Stimulated activated CD4-positive, alpha-beta T cell treated with anti-CD3 and anti-CD28 coated beads, Interleukin-2, amount 100 ng/mL, for 48 hours (primary cell): ENCODE measurements around the gene DIO3.

ENCODE experiments used
- DNase-seq, 2 donors: peaks; one replicate each; pipeline ENCODE4 v3.0.0-alpha.2; 2020

Gene DIO3

GRCh38 chr14:101561145-101561896 lies at the start of gene DIO3:
Gene DIO3 (plus strand): TSS chr14:101561495.
- DNase-seq = no peak

GRCh38 chr14:101511620-101512375 lies 49.5 kb upstream of the DIO3 start:
- no peak for DNase-seq

DNA sequence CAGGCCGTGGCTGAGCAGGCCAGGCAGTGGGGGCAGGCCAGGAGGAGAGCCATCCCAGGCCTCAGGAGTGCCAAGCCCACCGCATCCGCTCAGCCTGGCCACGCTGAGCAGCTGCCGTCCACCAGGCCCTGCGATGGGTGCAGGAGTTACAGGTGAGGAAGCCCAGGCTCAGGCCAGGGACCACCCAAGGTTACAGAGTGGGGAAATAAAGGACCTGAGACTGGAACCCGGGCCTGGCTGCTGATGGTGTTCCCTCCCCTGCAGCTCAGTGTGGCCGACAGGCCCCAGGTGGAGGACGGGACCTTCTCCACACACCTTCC lies 49.0 kb upstream of the DIO3 start:
- no peak for DNase-seq

- no peak for DNase-seq
These were observed 47.2 kb upstream of the DIO3 start for GRCh38 chr14:101514136-101514535.

- DNase-seq = no peak
These were observed 44.9 kb upstream of the DIO3 start for GRCh38 chr14:101516401-101516800.

DNA sequence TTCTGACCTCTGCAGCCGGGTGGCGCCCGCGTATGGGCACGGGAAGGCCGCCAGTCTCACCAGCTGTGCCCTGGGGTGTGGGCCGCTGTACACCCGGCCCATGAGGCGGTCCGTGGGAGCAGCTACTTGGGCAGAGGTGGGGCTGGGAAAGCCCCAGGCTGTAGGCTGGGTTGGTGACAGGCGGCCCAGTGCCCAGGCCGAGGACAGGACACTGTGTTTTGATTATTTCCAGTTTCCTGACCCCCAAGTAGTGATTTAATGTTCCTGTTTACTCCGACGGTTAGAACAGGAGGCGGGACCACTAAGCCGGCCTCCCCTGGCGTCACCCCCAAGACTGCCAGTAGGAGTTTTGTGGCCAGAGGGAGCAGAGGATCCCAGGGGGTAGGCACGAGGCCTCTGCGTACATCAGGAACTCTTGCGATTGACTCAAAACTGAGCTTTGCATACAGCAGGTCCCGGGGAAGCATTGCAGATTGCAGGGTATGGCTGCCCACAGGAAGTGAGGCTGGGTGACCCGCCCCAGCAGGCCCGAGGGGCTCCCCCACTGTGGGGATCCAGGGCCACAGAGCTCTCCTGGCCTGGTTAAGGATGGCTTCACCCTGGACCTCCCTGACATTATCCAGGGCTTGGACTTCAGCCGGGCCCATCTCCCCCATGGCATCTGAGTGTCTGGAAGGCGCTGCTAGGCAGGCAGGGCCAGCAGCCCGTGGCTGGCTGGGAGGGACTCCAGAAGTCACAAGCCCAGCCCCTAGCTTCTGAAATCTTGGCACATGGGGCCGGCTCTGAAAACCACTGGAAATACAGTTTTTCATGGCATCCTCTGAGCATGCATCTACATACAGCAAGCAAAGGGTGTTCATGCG lies 42.5 kb upstream of the DIO3 start:
- no peak for DNase-seq

GRCh38 chr14:101520621-101521472 lies 40.4 kb upstream of the DIO3 start:
- DNase-seq = no peak

DNA sequence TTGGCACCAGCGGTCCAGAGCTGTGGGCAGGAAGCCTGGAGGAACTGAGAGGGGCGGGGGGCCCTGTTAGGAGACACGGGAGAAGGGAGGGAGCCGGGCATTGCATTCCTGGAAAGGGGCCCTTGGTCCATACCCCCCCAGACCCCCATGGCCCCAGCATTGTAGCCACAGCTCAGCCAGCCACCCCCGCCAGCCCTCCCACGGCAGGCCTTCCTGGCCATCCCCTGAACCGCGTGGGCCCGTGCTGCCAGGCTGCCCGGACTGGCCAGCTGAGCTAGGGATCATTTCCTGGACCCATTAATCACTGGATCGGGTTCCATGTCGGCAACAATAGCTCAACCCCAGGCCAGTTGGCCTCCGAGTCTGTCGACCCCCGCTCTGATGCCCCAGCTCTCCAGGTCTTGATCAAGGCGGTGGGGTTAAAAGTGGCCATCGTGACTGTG lies 39.8 kb upstream of the DIO3 start:
- DNase-seq = no peak

GRCh38 chr14:101521978-101522377 lies 39.3 kb upstream of the DIO3 start:
- DNase-seq = no peak

- DNase-seq = no peak
These were observed 35.4 kb upstream of the DIO3 start for GRCh38 chr14:101525640-101526527.

GRCh38 chr14:101527987-101528386 lies 33.3 kb upstream of the DIO3 start:
- no peak for DNase-seq

- no peak for DNase-seq
These were observed 32.2 kb upstream of the DIO3 start for GRCh38 chr14:101529079-101529478.

- DNase-seq = no peak
These were observed 27.1 kb upstream of the DIO3 start for GRCh38 chr14:101534198-101534597.

DNA sequence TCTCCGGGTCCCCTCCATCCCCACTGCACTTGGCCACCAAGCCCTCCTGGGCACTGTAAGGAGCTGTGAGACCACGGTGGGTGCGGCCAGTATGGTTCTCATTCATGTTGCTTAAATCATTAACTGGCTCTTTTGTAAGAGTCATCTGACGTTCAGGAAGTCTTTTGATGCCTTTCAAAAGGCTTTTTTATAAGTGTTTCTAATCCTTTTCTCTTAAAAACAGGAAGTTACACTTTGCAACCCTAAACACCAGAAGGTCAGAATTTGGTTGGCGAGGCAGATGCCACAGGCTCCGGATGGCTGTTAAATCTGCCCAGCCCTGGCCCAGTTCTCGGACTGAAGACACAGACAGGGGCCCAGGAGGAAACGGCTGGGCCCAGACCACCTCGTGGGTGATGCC lies 26.1 kb upstream of the DIO3 start:
- DNase-seq = no peak

DNA sequence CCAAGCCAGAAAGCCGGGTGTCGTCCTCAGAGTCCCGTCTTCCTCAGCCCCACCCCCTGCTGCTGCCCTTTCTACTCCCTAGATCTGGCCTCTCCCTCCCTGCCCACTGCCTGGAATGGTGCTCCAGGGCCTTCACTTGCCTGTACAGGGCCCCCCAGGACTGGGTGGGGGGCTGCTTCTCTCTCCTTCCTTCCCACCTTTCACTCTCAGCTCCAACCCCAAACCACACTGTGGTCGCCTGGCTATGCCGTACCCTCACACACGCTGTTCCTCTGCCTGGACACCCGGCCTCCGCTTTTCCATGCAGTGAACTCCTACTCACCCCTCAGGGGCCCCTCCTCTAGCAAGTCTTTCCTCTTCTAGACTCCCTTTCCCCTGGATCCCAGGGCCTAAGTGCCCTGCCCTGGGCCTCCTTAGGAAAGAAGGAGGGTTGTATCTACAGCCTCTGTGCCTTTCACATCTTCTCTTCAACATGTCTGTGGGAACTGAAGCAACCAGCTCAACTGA lies 25.5 kb upstream of the DIO3 start:
- DNase-seq = no peak

DNA sequence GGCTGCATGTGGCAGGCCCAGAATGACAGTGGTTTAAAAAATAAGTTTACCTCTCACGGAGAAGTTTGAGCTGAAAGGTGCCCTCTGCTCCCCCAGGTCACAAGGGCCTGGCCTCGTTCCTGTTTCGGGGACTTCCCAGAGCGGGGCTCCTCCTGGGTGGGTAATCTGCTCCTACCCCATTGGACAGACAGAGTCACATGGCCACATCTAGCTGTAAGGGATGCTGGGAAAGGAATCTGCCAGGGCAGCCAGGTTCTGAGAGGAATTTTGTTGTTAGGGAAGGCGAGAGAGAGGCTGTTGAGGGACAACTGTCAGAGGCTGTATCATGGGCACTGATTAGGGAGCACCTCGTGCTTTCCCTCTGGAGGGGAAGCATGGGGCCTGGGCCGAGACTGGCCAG lies 24.0 kb upstream of the DIO3 start:
- DNase-seq = no peak

- no peak for DNase-seq
These were observed 22.4 kb upstream of the DIO3 start for GRCh38 chr14:101538878-101539277.

- no peak for DNase-seq
These were observed 21.4 kb upstream of the DIO3 start for GRCh38 chr14:101539880-101540279.

DNA sequence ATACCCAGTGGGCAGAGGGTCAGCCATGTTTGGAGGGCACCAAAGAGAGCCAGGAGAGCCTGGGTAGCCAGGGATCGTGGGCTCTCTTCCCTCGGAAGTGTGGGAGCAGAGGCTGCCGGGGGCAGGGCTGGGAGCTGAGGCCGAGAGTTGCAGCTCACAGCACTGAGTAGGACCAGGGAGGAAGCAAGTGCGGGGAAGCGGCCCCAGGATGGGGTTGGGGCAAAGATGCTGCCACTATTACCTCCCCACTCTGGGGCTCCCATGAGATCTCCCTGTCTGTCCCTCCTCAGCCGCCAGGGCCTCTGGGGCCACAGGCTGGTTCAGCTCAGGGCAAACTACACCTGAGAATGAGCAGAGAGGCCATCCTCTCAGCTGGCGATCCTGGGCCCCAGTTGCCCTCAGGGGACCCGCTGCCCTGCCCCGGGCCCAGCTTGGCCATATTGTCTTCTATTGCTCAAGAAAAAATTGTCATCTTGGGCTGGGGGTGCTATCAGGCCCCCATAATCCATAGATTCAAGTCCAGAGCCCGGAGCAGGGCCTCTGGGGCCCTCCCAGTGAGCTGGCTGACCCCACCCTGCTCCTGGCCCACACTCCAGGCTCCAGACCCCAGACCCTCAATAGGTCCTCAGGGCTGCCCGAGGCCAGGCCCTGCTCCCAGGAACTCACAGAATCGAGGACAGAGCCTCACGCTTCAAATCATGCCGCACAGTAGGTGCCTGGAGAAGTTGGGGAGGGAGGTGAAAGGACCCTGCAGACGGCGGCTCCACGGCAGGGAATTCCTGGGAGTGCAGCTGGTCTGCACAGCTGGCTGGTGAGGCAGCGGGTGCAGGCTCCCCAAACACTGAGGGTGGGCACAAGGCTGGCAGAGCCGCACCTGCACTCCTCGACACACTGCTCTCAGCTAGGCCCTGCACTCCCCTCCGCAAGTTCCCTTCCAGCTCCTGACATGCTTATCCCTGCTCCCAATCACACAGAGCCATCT lies 20.5 kb upstream of the DIO3 start:
- no peak for DNase-seq

GRCh38 chr14:101542391-101542790 lies 18.9 kb upstream of the DIO3 start:
- no peak for DNase-seq
